ENCODE data around the gene JMJD4. TPM values are rescaled to one million over a fixed set of nuclear protein-coding genes. Genes with fewer than 3 reads are reported as not detected.

JMJD4 gene
- polyA plus RNA-seq, 3 donors, result 7.9 to 11.2 (median 11.2) TPM

DNA sequence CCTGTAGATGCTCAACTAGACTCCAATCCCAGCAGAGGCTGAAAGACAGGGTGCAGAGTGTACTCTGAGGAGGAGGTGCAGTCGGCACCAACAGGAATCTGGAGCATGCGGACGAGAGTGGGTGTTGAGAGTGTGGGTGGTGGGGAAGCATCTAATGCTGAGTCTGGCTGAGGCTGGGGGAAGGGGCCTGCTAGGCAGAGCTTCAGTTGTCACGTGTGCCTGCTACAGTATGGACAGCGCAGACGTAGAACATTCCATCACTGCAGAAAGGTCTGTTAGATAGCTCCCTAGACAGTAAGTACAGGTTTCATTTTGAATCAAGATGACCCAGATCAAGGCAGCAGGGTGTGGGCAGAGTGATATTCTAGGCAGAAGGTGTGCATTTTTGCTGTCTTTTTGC, 23.3 kb upstream of the JMJD4 start:
- no peaks in the 10 kb centered on the region for H3K27me3 ChIP-seq (ENCODE audit: control insufficient read depth in 2 of 2, insufficient read depth in 2 of 2, low read length in 2 of 2)
- DNase-seq, result no peak
- Mint-ChIP-seq H3K27ac (peak overlapping the region in 2 of 7 donors; percentile 58 to 64), H3K4me3 (no peak overlapping the region), H3K9me3 (no peaks in the 10 kb centered on the region), H3K4me1 (peaks cover 13% of the 10 kb centered on the region), H3K27me3 (ENCODE audit: low read depth in 3 of 3) (no peaks in the 10 kb centered on the region), H3K36me3 (peaks cover 39 to 48% of the 10 kb centered on the region in 2 donors)
- no peak overlapping the region for H2AFZ ChIP-seq (ENCODE audit: insufficient read depth, low read depth, low read length, poor library complexity, severe bottlenecking)
- no peak overlapping the region for H3K4me2 ChIP-seq (replicated peaks; ENCODE audit: extremely low read depth, low read length, poor library complexity, severe bottlenecking)
- intact Hi-C loops (cut with micrococcal nuclease), result loop anchor here in 1 of 2 donors (10.0 kb wide), 1 partner anchor 296 kb away; no protein-coding TSS in a partner anchor
- H3K79me2 ChIP-seq (ENCODE audit: insufficient read depth, low read length), result no peaks in the 10 kb centered on the region
- H4K20me1 ChIP-seq (ENCODE audit: insufficient read depth, low read length), result peaks cover 6% of the 10 kb centered on the region
- H3K9ac ChIP-seq (ENCODE audit: insufficient read depth, low read length, poor library complexity, severe bottlenecking), result no peak overlapping the region
- peaks cover 0 to 11% of the 10 kb centered on the region in 2 donors for H3K4me1 ChIP-seq (ENCODE audit: control insufficient read depth in 1 of 2, insufficient read depth in 2 of 2, low read length in 2 of 2)
- peaks cover 24 to 59% of the 10 kb centered on the region in 2 donors for H3K36me3 ChIP-seq (replicated peaks in 1 of 2; ENCODE audit: control insufficient read depth in 1 of 2, insufficient read depth in 2 of 2, low read length in 2 of 2)
- 97% methylated on average over 6 of the region's 6 CpGs for WGBS (ENCODE audit: insufficient coverage)
- H3K4me3 ChIP-seq (replicated peaks in 1 of 3; ENCODE audit: low read depth in 2 of 3, low read length in 3 of 3), result no peak overlapping the region
- H3K27ac ChIP-seq (ENCODE audit: low read depth in 1 of 2, low read length in 2 of 2), result no peak overlapping the region
- no peaks in the 10 kb centered on the region for H3K9me3 ChIP-seq (replicated peaks in 1 of 2; ENCODE audit: control insufficient read depth in 1 of 2, insufficient read depth in 1 of 2, low read length in 2 of 2)
- TF ChIP-seq, protein P1, sequence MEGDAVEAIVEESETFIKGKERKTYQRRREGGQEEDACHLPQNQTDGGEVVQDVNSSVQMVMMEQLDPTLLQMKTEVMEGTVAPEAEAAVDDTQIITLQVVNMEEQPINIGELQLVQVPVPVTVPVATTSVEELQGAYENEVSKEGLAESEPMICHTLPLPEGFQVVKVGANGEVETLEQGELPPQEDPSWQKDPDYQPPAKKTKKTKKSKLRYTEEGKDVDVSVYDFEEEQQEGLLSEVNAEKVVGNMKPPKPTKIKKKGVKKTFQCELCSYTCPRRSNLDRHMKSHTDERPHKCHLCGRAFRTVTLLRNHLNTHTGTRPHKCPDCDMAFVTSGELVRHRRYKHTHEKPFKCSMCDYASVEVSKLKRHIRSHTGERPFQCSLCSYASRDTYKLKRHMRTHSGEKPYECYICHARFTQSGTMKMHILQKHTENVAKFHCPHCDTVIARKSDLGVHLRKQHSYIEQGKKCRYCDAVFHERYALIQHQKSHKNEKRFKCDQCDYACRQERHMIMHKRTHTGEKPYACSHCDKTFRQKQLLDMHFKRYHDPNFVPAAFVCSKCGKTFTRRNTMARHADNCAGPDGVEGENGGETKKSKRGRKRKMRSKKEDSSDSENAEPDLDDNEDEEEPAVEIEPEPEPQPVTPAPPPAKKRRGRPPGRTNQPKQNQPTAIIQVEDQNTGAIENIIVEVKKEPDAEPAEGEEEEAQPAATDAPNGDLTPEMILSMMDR (IDR thresholded peaks at IDR 0.05), result no peak

DNA sequence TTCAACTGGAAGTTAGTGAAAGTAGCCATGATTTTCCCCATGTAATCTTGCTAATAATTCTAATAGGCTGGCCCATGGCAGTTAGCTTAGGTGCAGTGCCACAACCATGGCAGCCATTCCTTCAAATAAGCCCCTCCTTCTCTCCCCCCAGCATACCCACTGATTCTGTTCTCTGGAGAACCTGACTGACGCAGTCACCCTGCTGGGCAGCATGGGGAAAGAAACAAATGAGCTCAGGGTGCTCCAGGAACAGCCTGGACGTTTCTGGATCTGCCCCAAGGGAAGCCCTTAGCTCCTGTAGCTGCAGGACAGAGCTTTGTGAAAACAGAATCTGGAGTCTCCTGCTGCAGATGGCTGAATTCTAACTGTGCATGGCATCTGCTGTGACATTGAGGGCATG, 22.7 kb upstream of the JMJD4 start:
- Histone ChIP-seq H3K9me3 (replicated peaks in 1 of 2; ENCODE audit: control insufficient read depth in 1 of 2, insufficient read depth in 1 of 2, low read length in 2 of 2) (no peaks in the 10 kb centered on the region), H3K4me1 (ENCODE audit: control insufficient read depth in 1 of 2, insufficient read depth in 2 of 2, low read length in 2 of 2) (peaks cover 0 to 11% of the 10 kb centered on the region in 2 donors), H3K9ac (ENCODE audit: insufficient read depth, low read length, poor library complexity, severe bottlenecking) (no peak overlapping the region), H2AFZ (ENCODE audit: insufficient read depth, low read depth, low read length, poor library complexity, severe bottlenecking) (no peak overlapping the region), H3K36me3 (replicated peaks in 1 of 2; ENCODE audit: control insufficient read depth in 1 of 2, insufficient read depth in 2 of 2, low read length in 2 of 2) (peaks cover 24 to 61% of the 10 kb centered on the region in 2 donors), H4K20me1 (ENCODE audit: insufficient read depth, low read length) (peaks cover 6% of the 10 kb centered on the region), H3K27me3 (ENCODE audit: control insufficient read depth in 2 of 2, insufficient read depth in 2 of 2, low read length in 2 of 2) (no peaks in the 10 kb centered on the region), H3K79me2 (ENCODE audit: insufficient read depth, low read length) (no peaks in the 10 kb centered on the region), H3K27ac (ENCODE audit: low read depth in 1 of 2, low read length in 2 of 2) (no peak overlapping the region), H3K4me2 (replicated peaks; ENCODE audit: extremely low read depth, low read length, poor library complexity, severe bottlenecking) (no peak overlapping the region), H3K4me3 (replicated peaks in 1 of 3; ENCODE audit: low read depth in 2 of 3, low read length in 3 of 3) (no peak overlapping the region)
- TF ChIP-seq, protein P1 (IDR thresholded peaks at IDR 0.05), result no peak
- Mint-ChIP-seq H3K36me3 (peaks cover 39 to 45% of the 10 kb centered on the region in 2 donors), H3K4me3 (no peak overlapping the region), H3K9me3 (no peaks in the 10 kb centered on the region), H3K27me3 (ENCODE audit: low read depth in 3 of 3) (no peaks in the 10 kb centered on the region), H3K4me1 (peaks cover 13% of the 10 kb centered on the region), H3K27ac (peak overlapping the region in 3 of 7 donors; percentile 5 to 58 (median 8))
- 96% methylated on average over 2 of the region's 2 CpGs for WGBS (ENCODE audit: insufficient coverage)
- DNase-seq, result no peak
- intact Hi-C loops (cut with micrococcal nuclease), result loop anchor here in 1 of 2 donors (10.0 kb wide), 1 partner anchor 297 kb away; no protein-coding TSS in a partner anchor

All from CD14-positive monocyte (primary cell).